Measurements from ENCODE around the gene BLOC1S3.

Gene BLOC1S3, protein sequence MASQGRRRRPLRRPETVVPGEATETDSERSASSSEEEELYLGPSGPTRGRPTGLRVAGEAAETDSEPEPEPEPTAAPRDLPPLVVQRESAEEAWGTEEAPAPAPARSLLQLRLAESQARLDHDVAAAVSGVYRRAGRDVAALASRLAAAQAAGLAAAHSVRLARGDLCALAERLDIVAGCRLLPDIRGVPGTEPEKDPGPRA

GRCh38 chr19:45178262-45179071, at the start of gene BLOC1S3:
Gene BLOC1S3, plus strand, starts transcription at chr19:45178784. Its CDS starts 513 bp downstream, at chr19:45179297.
- H3K27ac ChIP-seq: peak within 1 kb of the TSS; percentile 85 to 96 (median 91)

DNA sequence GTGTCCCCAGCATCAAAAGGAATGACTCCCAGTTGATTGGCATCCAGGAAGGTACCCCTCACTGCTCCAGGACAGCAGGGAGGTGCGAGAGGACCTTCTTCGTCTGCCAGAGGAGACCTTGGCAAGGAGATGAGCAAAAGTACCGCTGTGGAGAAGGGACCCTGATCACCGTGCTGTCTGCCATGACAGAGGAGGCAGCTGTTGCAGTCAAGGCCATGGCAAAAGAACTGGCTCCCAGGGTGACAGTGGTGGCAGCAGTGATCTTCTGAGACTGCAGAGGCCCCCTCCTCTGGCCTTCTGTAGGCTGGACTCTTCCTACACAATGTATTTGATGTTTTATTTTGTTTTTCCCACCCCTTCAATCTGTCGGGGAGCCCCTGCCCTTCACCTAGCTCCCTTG, 49.8 kb upstream of the BLOC1S3 start:
- no peak overlapping the region for H3K4me3 ChIP-seq
- H3K27ac ChIP-seq: no peak overlapping the region

More at GRCh38 chr19:45178262-45179071, at the start of gene BLOC1S3:
- peak within 1 kb of the TSS; percentile 62 to 88 (median 76) for H3K4me3 ChIP-seq

GRCh38 chr19:45130236-45130635, 48.3 kb upstream of the BLOC1S3 start:
- H3K27ac ChIP-seq: no peak overlapping the region

DNA sequence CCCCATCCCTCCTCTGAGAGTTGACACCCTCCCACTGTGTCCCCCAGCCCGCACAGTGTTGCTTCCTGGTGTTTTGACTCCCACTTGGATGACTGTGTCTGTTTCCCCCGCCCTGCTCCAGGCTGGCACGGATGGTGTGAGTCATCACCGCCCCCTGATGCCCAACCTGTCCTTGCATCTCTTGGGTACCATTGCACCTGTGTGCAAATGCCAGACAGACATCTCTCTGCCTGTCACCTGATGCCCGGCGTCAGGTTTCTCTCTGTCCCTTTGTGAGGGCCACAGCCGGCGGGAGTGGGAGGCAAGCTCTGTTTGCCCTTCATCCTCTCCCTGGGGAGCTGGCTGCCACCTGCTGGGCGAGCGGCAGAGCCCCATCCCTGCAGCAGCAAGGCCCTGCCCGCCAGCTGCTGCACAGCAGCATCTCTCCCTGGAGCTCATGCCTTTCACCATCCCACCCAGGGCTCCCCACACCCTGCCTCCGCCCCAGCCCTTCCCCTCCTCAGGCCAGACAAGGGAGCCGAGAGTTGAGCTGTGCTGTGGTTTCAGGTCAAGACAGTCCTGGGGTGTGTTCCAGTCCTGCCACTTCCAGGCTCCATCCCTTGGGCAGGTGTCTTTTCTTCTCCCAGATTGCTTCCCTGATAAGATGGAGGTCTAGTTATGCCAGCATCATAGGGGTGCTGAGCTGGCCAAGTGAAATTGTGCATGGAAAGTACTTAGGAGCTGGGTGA, 47.5 kb upstream of the BLOC1S3 start:
- Histone ChIP-seq H3K4me3 (no peak overlapping the region), H3K27ac (no peak overlapping the region)

More at GRCh38 chr19:45130236-45130635, 48.3 kb upstream of the BLOC1S3 start:
- no peak overlapping the region for H3K4me3 ChIP-seq

- no peak overlapping the region for H3K4me3 ChIP-seq
- no peak overlapping the region for H3K27ac ChIP-seq
Observed at GRCh38 chr19:45133661-45134060, 44.9 kb upstream of the BLOC1S3 start.

- no peak overlapping the region for H3K27ac ChIP-seq
- no peak overlapping the region for H3K4me3 ChIP-seq
Observed at GRCh38 chr19:45135176-45135885, 43.3 kb upstream of the BLOC1S3 start.

DNA sequence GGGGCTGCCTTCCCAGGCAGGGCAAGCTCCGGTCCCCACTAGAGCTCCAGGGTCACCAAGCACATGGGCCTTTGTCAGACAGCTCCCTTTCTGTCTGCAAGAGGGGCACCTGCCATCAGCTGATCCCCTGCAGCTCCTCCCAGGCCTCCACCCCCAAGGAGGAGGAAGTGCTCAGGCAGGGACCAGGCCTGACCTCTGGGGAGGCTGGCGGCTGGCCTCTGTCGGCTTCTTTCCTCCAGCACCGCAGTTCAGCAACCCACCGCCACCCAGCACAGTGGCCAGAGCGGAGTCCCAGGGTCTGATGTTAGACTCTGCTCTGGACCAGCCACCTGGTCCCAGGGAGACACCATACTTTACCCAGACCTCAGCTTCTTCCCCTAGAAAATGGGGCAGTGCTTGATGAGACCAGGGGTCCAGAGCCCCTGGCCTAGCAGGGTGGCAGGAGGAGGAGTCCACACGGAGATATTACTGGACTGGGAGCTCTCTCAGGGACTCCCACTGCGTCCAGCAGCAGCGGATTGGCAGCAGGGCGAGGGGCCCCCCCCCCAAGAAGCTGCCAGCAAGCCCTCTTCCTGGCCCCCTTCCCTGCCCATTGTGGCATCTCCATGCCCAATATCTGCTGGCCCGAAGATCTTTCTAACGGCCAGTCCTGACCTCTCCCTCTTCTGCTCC, 41.9 kb upstream of the BLOC1S3 start:
- H3K27ac ChIP-seq: peak overlapping the region in 4 of 21 experiments; percentile 11 to 58 (median 29)
- H3K4me3 ChIP-seq: no peak overlapping the region

GRCh38 chr19:45137179-45137761, 41.3 kb upstream of the BLOC1S3 start:
- H3K4me3 ChIP-seq: no peak overlapping the region
- peak overlapping the region in 3 of 21 experiments; percentile 11 to 58 (median 44) for H3K27ac ChIP-seq

DNA sequence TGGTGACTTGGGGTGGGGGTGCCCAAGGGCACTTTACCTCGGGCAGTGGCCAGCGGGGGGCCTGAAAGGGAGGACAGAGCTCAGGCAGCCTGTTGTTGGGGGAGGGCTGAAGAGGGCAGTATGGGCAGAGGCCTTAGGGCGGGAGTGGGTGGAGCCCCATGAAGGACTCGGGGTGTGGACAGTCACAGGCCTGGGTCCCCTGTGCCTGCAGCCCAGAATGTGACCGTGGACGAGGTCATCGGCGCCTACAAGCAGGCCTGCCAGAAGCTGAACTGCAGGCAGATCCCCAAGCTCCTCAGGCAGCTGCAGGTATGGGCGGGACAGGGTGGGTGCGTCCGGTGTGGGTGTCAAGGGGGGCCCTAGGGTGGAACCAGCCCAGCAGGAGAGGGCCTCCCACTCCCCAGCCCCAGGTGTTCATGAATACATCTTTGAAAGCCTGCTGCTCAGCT, 40.3 kb upstream of the BLOC1S3 start:
- Histone ChIP-seq H3K27ac (no peak overlapping the region), H3K4me3 (no peak overlapping the region)

DNA sequence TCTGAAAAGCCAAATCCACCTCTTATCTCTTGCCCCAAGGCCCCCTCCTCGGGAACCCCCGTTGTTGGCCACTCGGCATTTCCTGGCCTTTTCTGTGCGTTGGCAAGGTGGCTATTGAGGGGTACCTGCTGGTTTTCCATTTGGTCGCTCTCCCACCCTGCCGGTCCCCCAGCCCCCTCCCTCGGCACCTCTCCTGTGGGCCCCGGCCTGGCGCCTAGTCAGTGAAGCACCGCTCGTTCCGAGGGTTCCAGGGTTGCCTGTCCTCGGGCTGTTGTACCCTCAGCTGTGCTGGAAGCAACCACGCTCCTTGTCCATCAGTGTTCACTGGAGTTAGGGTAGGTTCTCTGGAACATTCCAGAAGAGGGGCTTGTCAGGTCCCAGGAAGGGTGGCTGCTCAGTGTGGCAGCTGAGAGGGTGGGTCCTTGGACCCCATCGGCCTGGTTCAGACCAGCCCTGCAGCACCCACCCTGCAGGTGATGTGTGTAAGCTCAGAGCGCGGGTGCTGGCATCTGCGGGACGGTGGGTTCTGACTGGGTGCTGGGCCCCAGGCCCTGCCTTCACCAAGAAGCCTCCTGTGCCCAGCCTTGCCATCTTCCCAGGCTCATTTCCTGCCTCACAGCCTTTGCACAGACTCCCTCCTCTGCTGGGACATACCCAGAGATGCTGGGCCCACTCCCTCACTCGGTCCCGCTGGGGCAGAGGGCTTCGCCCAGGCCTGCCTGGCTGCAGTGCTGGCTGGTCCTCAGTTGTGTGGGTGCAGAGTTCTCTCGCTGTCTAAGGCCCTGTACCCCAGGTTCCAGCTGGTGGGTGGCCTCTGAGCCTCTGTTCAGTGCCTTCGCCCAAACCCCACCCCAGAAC, 39.1 kb upstream of the BLOC1S3 start:
- Histone ChIP-seq H3K4me3 (no peak overlapping the region), H3K27ac (no peak overlapping the region)

- Histone ChIP-seq H3K27ac (no peak overlapping the region), H3K4me3 (no peak overlapping the region)
Observed at GRCh38 chr19:45140144-45140503, 38.5 kb upstream of the BLOC1S3 start.

DNA sequence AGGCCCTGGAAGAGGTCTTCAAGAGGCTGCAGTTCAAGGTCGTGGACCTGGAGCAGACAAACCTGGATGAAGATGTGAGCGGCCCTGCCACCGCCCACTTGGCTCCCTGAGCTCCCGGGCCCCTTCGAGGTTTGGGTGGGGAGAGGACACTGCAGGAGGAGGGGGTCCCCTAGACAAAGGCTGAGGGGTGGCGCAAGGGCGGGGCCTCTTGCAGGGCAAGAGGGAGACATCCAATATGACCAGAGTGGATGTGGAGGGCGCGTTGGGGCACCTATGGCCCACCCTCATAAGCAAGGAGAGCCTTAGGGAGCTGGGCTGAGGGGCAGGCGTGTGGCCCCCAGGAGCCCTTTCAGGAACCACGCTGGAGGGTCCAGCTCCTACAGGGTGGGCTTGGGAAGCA, 38.1 kb upstream of the BLOC1S3 start:
- H3K4me3 ChIP-seq: no peak overlapping the region
- no peak overlapping the region for H3K27ac ChIP-seq

- no peak overlapping the region for H3K4me3 ChIP-seq
- H3K27ac ChIP-seq: no peak overlapping the region
Observed at GRCh38 chr19:45141203-45141900, 37.2 kb upstream of the BLOC1S3 start.

GRCh38 chr19:45142016-45142725, 36.4 kb upstream of the BLOC1S3 start:
- H3K4me3 ChIP-seq: no peak overlapping the region
- H3K27ac ChIP-seq: no peak overlapping the region

DNA sequence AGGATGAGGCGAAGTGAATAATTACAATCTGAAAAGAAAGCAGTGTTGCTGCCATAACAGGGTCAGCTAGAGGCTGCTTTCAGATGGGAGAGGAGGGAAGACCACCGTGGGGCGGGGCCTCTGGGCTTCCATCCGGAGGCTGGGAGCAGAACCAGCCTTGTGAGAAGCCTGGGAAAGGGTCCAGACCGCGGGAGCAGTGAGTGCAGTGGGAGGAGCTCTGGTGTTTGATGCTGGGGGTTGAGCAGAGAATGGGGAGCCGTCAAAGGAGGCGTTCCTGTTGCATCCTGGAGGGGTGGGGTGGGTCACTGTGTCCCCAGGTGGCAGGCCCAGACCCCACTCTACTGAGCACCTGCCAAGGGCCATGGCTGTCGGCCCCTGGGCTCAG, 35.9 kb upstream of the BLOC1S3 start:
- peak overlapping the region in 1 of 21 experiments; percentile 0 for H3K27ac ChIP-seq
- H3K4me3 ChIP-seq: no peak overlapping the region

- H3K27ac ChIP-seq: no peak overlapping the region
- no peak overlapping the region for H3K4me3 ChIP-seq
Observed at GRCh38 chr19:45144431-45145269, 33.9 kb upstream of the BLOC1S3 start.
